IMR-90 (cell line): Measurements from ENCODE around the gene FAS. TPM values are rescaled to one million over a fixed set of nuclear protein-coding genes. Genes with fewer than 3 reads are reported as not detected.

Source experiments
- BHLHE40 ChIP-seq: fragments of 150-350 bp; IDR thresholded peaks from 2 replicates; pipeline ENCODE4 v1.6.1; 2016; ENCODE audit warnings: mild to moderate bottlenecking, low read depth, low read length
- RAD21 ChIP-seq: IDR thresholded peaks from 2 replicates; pipeline ENCODE4 v1.6.1; 2012; ENCODE audit warnings: low read length, improper control_type of control experiment
- polyA plus RNA-seq, 3 experiments: library from polyadenylated mRNA; depleted of rRNA; stranded (reverse); fragments of >200 nt; gene quantifications; 2 replicates each; pipeline ENCODE4 v1.2.3, GENCODE V29; 2012; ENCODE audit warnings: low replicate concordance in 1 of 3
- total RNA-seq: library from RNA; depleted of rRNA; stranded (reverse); fragments of >200 nt; gene quantifications from 2 replicates; pipeline ENCODE4 v1.2.3, GENCODE V29; 2012
- TF ChIP-seq, protein P1 (sequence below): conservative IDR thresholded peaks from 2 replicates; pipeline ENCODE4 v1.5.1; 2012; ENCODE audit warnings: mild to moderate bottlenecking, low read depth, low read length, improper control_type of control experiment
- TF ChIP-seq, protein P2 (sequence below): fragments of 150-350 bp; IDR thresholded peaks from 2 replicates; pipeline ENCODE4 v1.6.1; 2017; ENCODE audit warnings: mild to moderate bottlenecking, antibody characterized with exemption, low read length, low read depth

Gene FAS
- total and polyA plus RNA-seq, 2 of the 4 experiments (the other 2 are of a cell fraction), result 34.3 to 53.8 TPM

DNA sequence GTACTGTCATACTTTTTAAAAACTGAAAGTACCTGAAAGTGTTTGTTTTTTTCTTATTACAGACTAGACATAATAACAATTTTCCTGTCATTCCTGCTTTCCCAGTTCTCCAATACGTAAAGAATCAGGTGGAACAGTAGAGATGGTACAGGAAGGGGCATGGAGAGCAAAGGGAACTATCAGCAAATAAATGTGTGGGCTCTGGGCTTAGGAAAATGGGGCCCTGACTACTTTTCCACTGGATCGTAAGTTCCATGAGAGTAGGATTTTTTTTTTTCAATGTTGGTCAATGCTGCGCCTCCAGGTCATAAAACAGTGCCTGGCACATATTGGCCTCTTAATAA lies 15.2 kb upstream of the FAS start (continued):
- TF ChIP-seq, protein P1, sequence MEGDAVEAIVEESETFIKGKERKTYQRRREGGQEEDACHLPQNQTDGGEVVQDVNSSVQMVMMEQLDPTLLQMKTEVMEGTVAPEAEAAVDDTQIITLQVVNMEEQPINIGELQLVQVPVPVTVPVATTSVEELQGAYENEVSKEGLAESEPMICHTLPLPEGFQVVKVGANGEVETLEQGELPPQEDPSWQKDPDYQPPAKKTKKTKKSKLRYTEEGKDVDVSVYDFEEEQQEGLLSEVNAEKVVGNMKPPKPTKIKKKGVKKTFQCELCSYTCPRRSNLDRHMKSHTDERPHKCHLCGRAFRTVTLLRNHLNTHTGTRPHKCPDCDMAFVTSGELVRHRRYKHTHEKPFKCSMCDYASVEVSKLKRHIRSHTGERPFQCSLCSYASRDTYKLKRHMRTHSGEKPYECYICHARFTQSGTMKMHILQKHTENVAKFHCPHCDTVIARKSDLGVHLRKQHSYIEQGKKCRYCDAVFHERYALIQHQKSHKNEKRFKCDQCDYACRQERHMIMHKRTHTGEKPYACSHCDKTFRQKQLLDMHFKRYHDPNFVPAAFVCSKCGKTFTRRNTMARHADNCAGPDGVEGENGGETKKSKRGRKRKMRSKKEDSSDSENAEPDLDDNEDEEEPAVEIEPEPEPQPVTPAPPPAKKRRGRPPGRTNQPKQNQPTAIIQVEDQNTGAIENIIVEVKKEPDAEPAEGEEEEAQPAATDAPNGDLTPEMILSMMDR, result no peak
- TF ChIP-seq BHLHE40 (no peak), RAD21 (no peak)
- TF ChIP-seq, protein P2, sequence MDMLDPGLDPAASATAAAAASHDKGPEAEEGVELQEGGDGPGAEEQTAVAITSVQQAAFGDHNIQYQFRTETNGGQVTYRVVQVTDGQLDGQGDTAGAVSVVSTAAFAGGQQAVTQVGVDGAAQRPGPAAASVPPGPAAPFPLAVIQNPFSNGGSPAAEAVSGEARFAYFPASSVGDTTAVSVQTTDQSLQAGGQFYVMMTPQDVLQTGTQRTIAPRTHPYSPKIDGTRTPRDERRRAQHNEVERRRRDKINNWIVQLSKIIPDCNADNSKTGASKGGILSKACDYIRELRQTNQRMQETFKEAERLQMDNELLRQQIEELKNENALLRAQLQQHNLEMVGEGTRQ, result no peak
